ENCODE data around the gene RTL1.

The RTL1 gene

GRCh38 chr14:100864960-100865681 lies 38.4 kb downstream of the RTL1 start:
- no peak for DNase-seq

- no peak for DNase-seq
Observed at GRCh38 chr14:100864206-100864605, 39.3 kb downstream of the RTL1 start.

GRCh38 chr14:100862793-100863192 lies 40.7 kb downstream of the RTL1 start:
- no peak for DNase-seq

- no peak for DNase-seq
Observed at GRCh38 chr14:100862277-100862676, 41.2 kb downstream of the RTL1 start.

- DNase-seq: no peak
Observed at GRCh38 chr14:100861937-100862247, 41.6 kb downstream of the RTL1 start.

GRCh38 chr14:100861188-100861936 lies 42.2 kb downstream of the RTL1 start:
- DNase-seq: no peak

- DNase-seq: no peak
Observed at GRCh38 chr14:100860556-100861187, 42.9 kb downstream of the RTL1 start.

GRCh38 chr14:100859781-100860180 lies 43.7 kb downstream of the RTL1 start:
- DNase-seq: no peak

- no peak for DNase-seq
Observed at GRCh38 chr14:100858838-100859220, 44.7 kb downstream of the RTL1 start.

GRCh38 chr14:100857923-100858837 lies 45.3 kb downstream of the RTL1 start:
- DNase-seq: no peak

- no peak for DNase-seq
Observed at GRCh38 chr14:100857233-100857922, 46.1 kb downstream of the RTL1 start.

- DNase-seq: no peak
Observed at GRCh38 chr14:100856056-100856950, 47.2 kb downstream of the RTL1 start.

- no peak for DNase-seq
Observed at GRCh38 chr14:100855256-100855930, 48.1 kb downstream of the RTL1 start.

GRCh38 chr14:100854435-100854834 lies 49.1 kb downstream of the RTL1 start:
- no peak for DNase-seq

- DNase-seq: no peak
Observed at GRCh38 chr14:100851946-100852620, 51.4 kb downstream of the RTL1 start.

GRCh38 chr14:100851586-100851916 lies 52.0 kb downstream of the RTL1 start:
- DNase-seq: no peak

GRCh38 chr14:100850841-100851585 lies 52.5 kb downstream of the RTL1 start:
- DNase-seq: no peak

- no peak for DNase-seq
Observed at GRCh38 chr14:100849115-100849781, 54.3 kb downstream of the RTL1 start.

- DNase-seq: no peak
Observed at GRCh38 chr14:100846309-100846859, 57.1 kb downstream of the RTL1 start.

Measured in DMS79 (cell line).